Measurements from ENCODE around the gene MARF1.

GRCh38 chr16:15573274-15573895 lies 69.6 kb downstream of the MARF1 start:
- TF ChIP-seq CTCF (IDR thresholded peaks at IDR 0.05) (no peak), REST (IDR thresholded peaks at IDR 0.05; ENCODE audit: insufficient read depth in 1 of 2, low read depth in 2 of 2, low read length in 1 of 2) (no peak), POLR2AphosphoS5 (IDR thresholded peaks at IDR 0.05; ENCODE audit: low read depth, low read length) (no peak), SIN3A (IDR thresholded peaks at IDR 0.05; ENCODE audit: borderline replicate concordance, insufficient read depth, low read depth, low read length) (no peak), TCF7L2 (IDR thresholded peaks at IDR 0.05; ENCODE audit: low read depth, low read length) (no peak)
